GM12892 (cell line): ENCODE data around the gene SAE1.

ENCODE experiments used
- POLR2A ChIP-seq: IDR thresholded peaks from 2 replicates; pipeline ENCODE4 v1.6.1; 2011; ENCODE audit warnings: low read depth, low read length, control low read depth
- POLR2AphosphoS5 ChIP-seq: IDR thresholded peaks from 2 replicates; pipeline ENCODE4 v1.6.1; 2011; ENCODE audit warnings: low read depth, low read length, control low read depth
- TAF1 ChIP-seq: IDR thresholded peaks from 2 replicates; pipeline ENCODE4 v1.6.1; 2011; ENCODE audit warnings: low read depth, mild to moderate bottlenecking, control low read depth, low read length, borderline replicate concordance

- TF ChIP-seq POLR2A (no peak), TAF1 (no peak), POLR2AphosphoS5 (no peak)
Measured at GRCh38 chr19:47247308-47247990, 116.8 kb downstream of the SAE1 start.
